Measurements from ENCODE around the gene MDN1.

GRCh38 chr6:89784838-89785237 is 34.8 kb downstream of the MDN1 start:
- TF ChIP-seq CTCF (IDR thresholded peaks at IDR 0.05 in 2 of 3, conservative IDR thresholded peaks at IDR 0.05 in 1 of 3; ENCODE audit: borderline replicate concordance in 1 of 3, insufficient read depth in 1 of 3, low read depth in 2 of 3, low read length in 2 of 3) (no peak), RAD21 (IDR thresholded peaks at IDR 0.05; ENCODE audit: low read depth) (no peak), POLR2A (IDR thresholded peaks at IDR 0.05; ENCODE audit: borderline replicate concordance, extremely low read depth, insufficient read depth, insufficient read length) (no peak), YY1 (IDR thresholded peaks at IDR 0.05; ENCODE audit: extremely low read depth, insufficient replicate concordance, low read depth, low read length) (no peak), EZH2 (IDR thresholded peaks at IDR 0.05) (no peak)
